ENCODE results near the gene NLRP12. TPM values are rescaled to one million over a fixed set of nuclear protein-coding genes. Genes with fewer than 3 reads are reported as not detected.

NLRP12 gene
- total and polyA plus RNA-seq, 2 experiments from 2014 or later: 1.9 to 7.5 TPM

DNA sequence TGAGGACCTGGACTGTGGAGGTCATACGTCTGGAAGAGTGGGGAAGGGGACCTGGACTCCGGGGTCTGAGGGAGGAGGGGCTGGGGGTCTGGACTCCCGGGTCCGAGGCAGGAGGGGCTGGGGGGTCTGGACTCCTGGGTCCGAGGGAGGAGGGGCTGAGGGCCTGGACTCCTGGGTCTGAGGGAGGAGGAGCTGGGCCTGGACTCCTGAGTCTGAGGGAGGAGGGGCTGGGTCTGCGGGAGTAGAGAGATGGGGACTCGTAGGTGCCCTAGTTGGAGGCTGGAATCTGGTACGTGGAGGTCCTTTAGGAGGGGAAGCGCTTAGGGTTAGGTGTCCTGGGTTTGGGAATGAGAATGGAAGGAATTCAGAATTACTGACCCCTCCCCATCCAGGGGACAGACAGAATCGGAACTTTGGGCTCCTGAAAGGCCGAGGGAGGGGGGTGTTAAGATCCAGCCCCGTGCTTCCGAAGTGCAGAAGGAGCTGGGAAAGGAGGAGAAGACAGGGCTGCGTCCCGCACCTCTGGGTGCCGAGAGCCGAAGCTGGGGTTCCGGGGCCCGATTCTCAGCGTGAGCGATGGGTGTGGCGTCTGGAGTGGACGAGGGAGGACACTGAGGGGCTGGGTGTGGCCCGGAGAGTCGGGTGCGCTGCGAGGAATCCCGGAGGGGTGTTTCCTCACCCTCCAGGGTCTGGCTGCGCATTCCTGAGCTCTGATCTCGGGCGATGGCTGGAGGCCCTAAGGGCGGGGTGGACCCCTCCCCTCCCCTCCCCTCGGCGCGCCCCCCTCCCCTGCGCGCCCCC lies 44.2 kb upstream of the NLRP12 start:
- DNase-seq (ENCODE audit: low spot score) (peak; percentile 75), ATAC-seq (peak; percentile 7)
- H3K9me3 Mint-ChIP-seq: no peaks in the 10 kb centered on the region
- peaks cover 28% of the 10 kb centered on the region for H3K79me2 ChIP-seq (replicated peaks; ENCODE audit: insufficient read depth)
- H2AFZ ChIP-seq: no peak overlapping the region
- peaks cover 5% of the 10 kb centered on the region for H4K20me1 ChIP-seq (replicated peaks; ENCODE audit: insufficient read depth)
- peak overlapping the region; percentile 87 for H3K4me3 Mint-ChIP-seq
- peak overlapping the region; percentile 100 for H3K4me2 ChIP-seq
- peaks cover 28% of the 10 kb centered on the region for H3K4me1 Mint-ChIP-seq
- peaks cover 10% of the 10 kb centered on the region; the same call in 1 of the 2 replicates for H3K36me3 ChIP-seq (ENCODE audit: insufficient read depth)
- peak overlapping the region; percentile 99 for H3K4me3 ChIP-seq
- H3K9me2 ChIP-seq (ENCODE audit: insufficient read depth): no peaks in the 10 kb centered on the region
- peaks cover 13% of the 10 kb centered on the region for H3K36me3 Mint-ChIP-seq (ENCODE audit: low read depth)
- peaks cover 28% of the 10 kb centered on the region for H3F3A ChIP-seq (replicated peaks; ENCODE audit: low read depth)
- peaks cover 41% of the 10 kb centered on the region for H3K27me3 Mint-ChIP-seq (ENCODE audit: insufficient read depth, low read depth, poor library complexity)
- H3K4me1 ChIP-seq (ENCODE audit: insufficient read depth): peaks cover 27% of the 10 kb centered on the region
- peak overlapping the region; percentile 98 for H3K27ac ChIP-seq (ENCODE audit: low read depth)
- H3K27ac Mint-ChIP-seq: peak overlapping the region; percentile 78
- no peak for TF ChIP-seq NANOG (IDR thresholded peaks at IDR 0.05; ENCODE audit: borderline replicate concordance)
- TF ChIP-seq ZNF331 (CRISPR knock-in tag; IDR thresholded peaks at IDR 0.05; ENCODE audit: low read depth): no peak
- no peak for TF ChIP-seq POLR2AphosphoS5 (IDR thresholded peaks at IDR 0.05; ENCODE audit: low read depth)
- no peak for TF ChIP-seq CREB1 (CRISPR knock-in tag; IDR thresholded peaks at IDR 0.05; ENCODE audit: low read depth)
- TF ChIP-seq, protein P1, sequence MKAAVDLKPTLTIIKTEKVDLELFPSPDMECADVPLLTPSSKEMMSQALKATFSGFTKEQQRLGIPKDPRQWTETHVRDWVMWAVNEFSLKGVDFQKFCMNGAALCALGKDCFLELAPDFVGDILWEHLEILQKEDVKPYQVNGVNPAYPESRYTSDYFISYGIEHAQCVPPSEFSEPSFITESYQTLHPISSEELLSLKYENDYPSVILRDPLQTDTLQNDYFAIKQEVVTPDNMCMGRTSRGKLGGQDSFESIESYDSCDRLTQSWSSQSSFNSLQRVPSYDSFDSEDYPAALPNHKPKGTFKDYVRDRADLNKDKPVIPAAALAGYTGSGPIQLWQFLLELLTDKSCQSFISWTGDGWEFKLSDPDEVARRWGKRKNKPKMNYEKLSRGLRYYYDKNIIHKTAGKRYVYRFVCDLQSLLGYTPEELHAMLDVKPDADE (IDR thresholded peaks at IDR 0.05): no peak
- TF ChIP-seq, protein P2, sequence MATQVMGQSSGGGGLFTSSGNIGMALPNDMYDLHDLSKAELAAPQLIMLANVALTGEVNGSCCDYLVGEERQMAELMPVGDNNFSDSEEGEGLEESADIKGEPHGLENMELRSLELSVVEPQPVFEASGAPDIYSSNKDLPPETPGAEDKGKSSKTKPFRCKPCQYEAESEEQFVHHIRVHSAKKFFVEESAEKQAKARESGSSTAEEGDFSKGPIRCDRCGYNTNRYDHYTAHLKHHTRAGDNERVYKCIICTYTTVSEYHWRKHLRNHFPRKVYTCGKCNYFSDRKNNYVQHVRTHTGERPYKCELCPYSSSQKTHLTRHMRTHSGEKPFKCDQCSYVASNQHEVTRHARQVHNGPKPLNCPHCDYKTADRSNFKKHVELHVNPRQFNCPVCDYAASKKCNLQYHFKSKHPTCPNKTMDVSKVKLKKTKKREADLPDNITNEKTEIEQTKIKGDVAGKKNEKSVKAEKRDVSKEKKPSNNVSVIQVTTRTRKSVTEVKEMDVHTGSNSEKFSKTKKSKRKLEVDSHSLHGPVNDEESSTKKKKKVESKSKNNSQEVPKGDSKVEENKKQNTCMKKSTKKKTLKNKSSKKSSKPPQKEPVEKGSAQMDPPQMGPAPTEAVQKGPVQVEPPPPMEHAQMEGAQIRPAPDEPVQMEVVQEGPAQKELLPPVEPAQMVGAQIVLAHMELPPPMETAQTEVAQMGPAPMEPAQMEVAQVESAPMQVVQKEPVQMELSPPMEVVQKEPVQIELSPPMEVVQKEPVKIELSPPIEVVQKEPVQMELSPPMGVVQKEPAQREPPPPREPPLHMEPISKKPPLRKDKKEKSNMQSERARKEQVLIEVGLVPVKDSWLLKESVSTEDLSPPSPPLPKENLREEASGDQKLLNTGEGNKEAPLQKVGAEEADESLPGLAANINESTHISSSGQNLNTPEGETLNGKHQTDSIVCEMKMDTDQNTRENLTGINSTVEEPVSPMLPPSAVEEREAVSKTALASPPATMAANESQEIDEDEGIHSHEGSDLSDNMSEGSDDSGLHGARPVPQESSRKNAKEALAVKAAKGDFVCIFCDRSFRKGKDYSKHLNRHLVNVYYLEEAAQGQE (IDR thresholded peaks at IDR 0.05; ENCODE audit: unreplicated experiment): no peak
- no peak for TF ChIP-seq ZNF114 (CRISPR knock-in tag; IDR thresholded peaks at IDR 0.05)
- no peak for TF ChIP-seq EZH2 (IDR thresholded peaks at IDR 0.05; ENCODE audit: low read depth, unreplicated experiment)
- TF ChIP-seq JUNB (IDR thresholded peaks at IDR 0.05; ENCODE audit: unreplicated experiment): no peak
- no peak for TF ChIP-seq STAT1 (IDR thresholded peaks at IDR 0.05; ENCODE audit: unreplicated experiment)
- TF ChIP-seq, protein P3, sequence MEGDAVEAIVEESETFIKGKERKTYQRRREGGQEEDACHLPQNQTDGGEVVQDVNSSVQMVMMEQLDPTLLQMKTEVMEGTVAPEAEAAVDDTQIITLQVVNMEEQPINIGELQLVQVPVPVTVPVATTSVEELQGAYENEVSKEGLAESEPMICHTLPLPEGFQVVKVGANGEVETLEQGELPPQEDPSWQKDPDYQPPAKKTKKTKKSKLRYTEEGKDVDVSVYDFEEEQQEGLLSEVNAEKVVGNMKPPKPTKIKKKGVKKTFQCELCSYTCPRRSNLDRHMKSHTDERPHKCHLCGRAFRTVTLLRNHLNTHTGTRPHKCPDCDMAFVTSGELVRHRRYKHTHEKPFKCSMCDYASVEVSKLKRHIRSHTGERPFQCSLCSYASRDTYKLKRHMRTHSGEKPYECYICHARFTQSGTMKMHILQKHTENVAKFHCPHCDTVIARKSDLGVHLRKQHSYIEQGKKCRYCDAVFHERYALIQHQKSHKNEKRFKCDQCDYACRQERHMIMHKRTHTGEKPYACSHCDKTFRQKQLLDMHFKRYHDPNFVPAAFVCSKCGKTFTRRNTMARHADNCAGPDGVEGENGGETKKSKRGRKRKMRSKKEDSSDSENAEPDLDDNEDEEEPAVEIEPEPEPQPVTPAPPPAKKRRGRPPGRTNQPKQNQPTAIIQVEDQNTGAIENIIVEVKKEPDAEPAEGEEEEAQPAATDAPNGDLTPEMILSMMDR (conservative IDR thresholded peaks at IDR 0.05; ENCODE audit: low read depth in 2 of 2): no peak
- TF ChIP-seq, protein P4, sequence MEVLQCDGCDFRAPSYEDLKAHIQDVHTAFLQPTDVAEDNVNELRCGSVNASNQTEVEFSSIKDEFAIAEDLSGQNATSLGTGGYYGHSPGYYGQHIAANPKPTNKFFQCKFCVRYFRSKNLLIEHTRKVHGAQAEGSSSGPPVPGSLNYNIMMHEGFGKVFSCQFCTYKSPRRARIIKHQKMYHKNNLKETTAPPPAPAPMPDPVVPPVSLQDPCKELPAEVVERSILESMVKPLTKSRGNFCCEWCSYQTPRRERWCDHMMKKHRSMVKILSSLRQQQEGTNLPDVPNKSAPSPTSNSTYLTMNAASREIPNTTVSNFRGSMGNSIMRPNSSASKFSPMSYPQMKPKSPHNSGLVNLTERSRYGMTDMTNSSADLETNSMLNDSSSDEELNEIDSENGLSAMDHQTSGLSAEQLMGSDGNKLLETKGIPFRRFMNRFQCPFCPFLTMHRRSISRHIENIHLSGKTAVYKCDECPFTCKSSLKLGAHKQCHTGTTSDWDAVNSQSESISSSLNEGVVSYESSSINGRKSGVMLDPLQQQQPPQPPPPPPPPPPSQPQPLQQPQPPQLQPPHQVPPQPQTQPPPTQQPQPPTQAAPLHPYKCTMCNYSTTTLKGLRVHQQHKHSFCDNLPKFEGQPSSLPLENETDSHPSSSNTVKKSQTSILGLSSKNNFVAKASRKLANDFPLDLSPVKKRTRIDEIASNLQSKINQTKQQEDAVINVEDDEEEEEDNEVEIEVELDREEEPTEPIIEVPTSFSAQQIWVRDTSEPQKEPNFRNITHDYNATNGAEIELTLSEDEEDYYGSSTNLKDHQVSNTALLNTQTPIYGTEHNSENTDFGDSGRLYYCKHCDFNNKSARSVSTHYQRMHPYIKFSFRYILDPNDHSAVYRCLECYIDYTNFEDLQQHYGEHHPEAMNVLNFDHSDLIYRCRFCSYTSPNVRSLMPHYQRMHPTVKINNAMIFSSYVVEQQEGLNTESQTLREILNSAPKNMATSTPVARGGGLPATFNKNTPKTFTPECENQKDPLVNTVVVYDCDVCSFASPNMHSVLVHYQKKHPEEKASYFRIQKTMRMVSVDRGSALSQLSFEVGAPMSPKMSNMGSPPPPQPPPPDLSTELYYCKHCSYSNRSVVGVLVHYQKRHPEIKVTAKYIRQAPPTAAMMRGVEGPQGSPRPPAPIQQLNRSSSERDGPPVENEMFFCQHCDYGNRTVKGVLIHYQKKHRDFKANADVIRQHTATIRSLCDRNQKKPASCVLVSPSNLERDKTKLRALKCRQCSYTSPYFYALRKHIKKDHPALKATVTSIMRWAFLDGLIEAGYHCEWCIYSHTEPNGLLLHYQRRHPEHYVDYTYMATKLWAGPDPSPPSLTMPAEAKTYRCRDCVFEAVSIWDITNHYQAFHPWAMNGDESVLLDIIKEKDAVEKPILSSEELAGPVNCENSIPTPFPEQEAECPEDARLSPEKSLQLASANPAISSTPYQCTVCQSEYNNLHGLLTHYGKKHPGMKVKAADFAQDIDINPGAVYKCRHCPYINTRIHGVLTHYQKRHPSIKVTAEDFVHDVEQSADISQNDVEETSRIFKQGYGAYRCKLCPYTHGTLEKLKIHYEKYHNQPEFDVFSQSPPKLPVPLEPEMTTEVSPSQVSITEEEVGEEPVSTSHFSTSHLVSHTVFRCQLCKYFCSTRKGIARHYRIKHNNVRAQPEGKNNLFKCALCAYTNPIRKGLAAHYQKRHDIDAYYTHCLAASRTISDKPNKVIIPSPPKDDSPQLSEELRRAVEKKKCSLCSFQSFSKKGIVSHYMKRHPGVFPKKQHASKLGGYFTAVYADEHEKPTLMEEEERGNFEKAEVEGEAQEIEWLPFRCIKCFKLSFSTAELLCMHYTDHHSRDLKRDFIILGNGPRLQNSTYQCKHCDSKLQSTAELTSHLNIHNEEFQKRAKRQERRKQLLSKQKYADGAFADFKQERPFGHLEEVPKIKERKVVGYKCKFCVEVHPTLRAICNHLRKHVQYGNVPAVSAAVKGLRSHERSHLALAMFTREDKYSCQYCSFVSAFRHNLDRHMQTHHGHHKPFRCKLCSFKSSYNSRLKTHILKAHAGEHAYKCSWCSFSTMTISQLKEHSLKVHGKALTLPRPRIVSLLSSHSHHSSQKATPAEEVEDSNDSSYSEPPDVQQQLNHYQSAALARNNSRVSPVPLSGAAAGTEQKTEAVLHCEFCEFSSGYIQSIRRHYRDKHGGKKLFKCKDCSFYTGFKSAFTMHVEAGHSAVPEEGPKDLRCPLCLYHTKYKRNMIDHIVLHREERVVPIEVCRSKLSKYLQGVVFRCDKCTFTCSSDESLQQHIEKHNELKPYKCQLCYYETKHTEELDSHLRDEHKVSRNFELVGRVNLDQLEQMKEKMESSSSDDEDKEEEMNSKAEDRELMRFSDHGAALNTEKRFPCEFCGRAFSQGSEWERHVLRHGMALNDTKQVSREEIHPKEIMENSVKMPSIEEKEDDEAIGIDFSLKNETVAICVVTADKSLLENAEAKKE (CRISPR knock-in tag; IDR thresholded peaks at IDR 0.05): no peak
- TF ChIP-seq EZH2phosphoT487 (IDR thresholded peaks at IDR 0.05; ENCODE audit: unreplicated experiment): no peak
- H3K27me3 ChIP-seq (ENCODE audit: insufficient read depth): no peaks in the 10 kb centered on the region

Measured in GM23338 (cell line).